H9 (cell line): ENCODE data around the gene UTS2R. TPM values are rescaled to one million over a fixed set of nuclear protein-coding genes. Genes with fewer than 3 reads are reported as not detected.

Experiments used
- DNase-seq: peaks from one replicate; pipeline ENCODE4 v3.0.0-alpha.2; 2017
- H2AFZ ChIP-seq: one replicate; pipeline ENCODE4 v1.6.1; 2013; ENCODE audit warnings: mild to moderate bottlenecking, low read length, control low read depth, moderate library complexity
- H2AK5ac ChIP-seq: 2 replicates; pipeline ENCODE4 v1.6.1; 2013; ENCODE audit warnings: low read length, control low read depth, mixed read lengths; ENCODE audit not compliant: insufficient read length
- H2BK120ac ChIP-seq: one replicate; pipeline ENCODE4 v1.6.1; 2013; ENCODE audit warnings: low read depth, mild to moderate bottlenecking, low read length, control low read depth, inconsistent platforms; ENCODE audit not compliant: poor library complexity, severe bottlenecking
- H2BK12ac ChIP-seq: 2 replicates; pipeline ENCODE4 v1.6.1; 2013; ENCODE audit warnings: low read length, control low read depth, mixed read lengths, low read depth; ENCODE audit not compliant: insufficient read length
- H2BK15ac ChIP-seq: 2 replicates; pipeline ENCODE4 v1.6.1; 2013; ENCODE audit warnings: low read depth, low read length, control low read depth
- H2BK20ac ChIP-seq: one replicate; pipeline ENCODE4 v1.6.1; 2013; ENCODE audit warnings: low read depth, mild to moderate bottlenecking, low read length, control low read depth, inconsistent platforms; ENCODE audit not compliant: poor library complexity, severe bottlenecking
- H2BK5ac ChIP-seq: 2 replicates; pipeline ENCODE4 v1.6.1; 2013; ENCODE audit warnings: low read length, control low read depth, mixed read lengths; ENCODE audit not compliant: insufficient read length
- H3K14ac ChIP-seq: 2 replicates; pipeline ENCODE4 v1.6.1; 2013; ENCODE audit warnings: low read length, control low read depth; ENCODE audit not compliant: insufficient read depth
- H3K18ac ChIP-seq: 2 replicates; pipeline ENCODE4 v1.6.1; 2013; ENCODE audit warnings: low read depth, mild to moderate bottlenecking, mixed read lengths, low read length, control low read depth; ENCODE audit not compliant: insufficient read length
- H3K23ac ChIP-seq: 2 replicates; pipeline ENCODE4 v1.6.1; 2013; ENCODE audit warnings: low read length, control low read depth, mixed read lengths, low read depth; ENCODE audit not compliant: insufficient read length
- H3K23me2 ChIP-seq: 2 replicates; pipeline ENCODE4 v1.6.1; 2013; ENCODE audit warnings: low read depth, mild to moderate bottlenecking, mixed read lengths, low read length, control low read depth; ENCODE audit not compliant: insufficient read length, poor library complexity, severe bottlenecking
- H3K27ac ChIP-seq: 2 replicates; pipeline ENCODE4 v1.5.1; 2013; ENCODE audit warnings: low read length, control low read depth, mixed read lengths, low read depth; ENCODE audit not compliant: insufficient read length
- H3K27me3 ChIP-seq: 2 replicates; pipeline ENCODE4 v1.6.1; 2013; ENCODE audit warnings: low read length, control low read depth, inconsistent platforms; ENCODE audit not compliant: insufficient read depth
- H3K4ac ChIP-seq: 2 replicates; pipeline ENCODE4 v1.6.1; 2013; ENCODE audit warnings: low read depth, mild to moderate bottlenecking, control low read depth, inconsistent platforms, low read length, moderate library complexity
- H3K4me1 ChIP-seq: 2 replicates; pipeline ENCODE4 v1.6.1; 2013; ENCODE audit warnings: low read length, control low read depth, inconsistent platforms; ENCODE audit not compliant: insufficient read depth
- H3K4me2 ChIP-seq: 2 replicates; pipeline ENCODE4 v1.6.1; 2013; ENCODE audit warnings: low read length, control low read depth, mixed read lengths; ENCODE audit not compliant: insufficient read length, insufficient read depth
- H3K56ac ChIP-seq: 2 replicates; pipeline ENCODE4 v1.6.1; 2013; ENCODE audit warnings: low read depth, mild to moderate bottlenecking, mixed read lengths, low read length, control low read depth; ENCODE audit not compliant: insufficient read length
- H3K79me1 ChIP-seq: 2 replicates; pipeline ENCODE4 v1.6.1; 2013; ENCODE audit warnings: low read depth, mild to moderate bottlenecking, moderate library complexity, low read length, control low read depth, inconsistent platforms; ENCODE audit not compliant: insufficient read depth, poor library complexity, severe bottlenecking
- H3K79me2 ChIP-seq: 2 replicates; pipeline ENCODE4 v1.6.1; 2013; ENCODE audit warnings: low read length, control low read depth, inconsistent platforms; ENCODE audit not compliant: insufficient read depth
- H3K9ac ChIP-seq: 2 replicates; pipeline ENCODE4 v1.6.1; 2013; ENCODE audit warnings: low read length, control low read depth, mixed read lengths; ENCODE audit not compliant: insufficient read length; ENCODE audit errors: extremely low read depth
- H3K9me3 ChIP-seq: one replicate; pipeline ENCODE4 v1.6.1; 2013; ENCODE audit warnings: low read depth, low read length, inconsistent platforms; ENCODE audit not compliant: control insufficient read depth
- H3T11ph ChIP-seq: one replicate; pipeline ENCODE4 v1.6.1; 2013; ENCODE audit warnings: mild to moderate bottlenecking, low read length, control low read depth, inconsistent platforms
- H4K20me1 ChIP-seq: one replicate; pipeline ENCODE4 v1.6.1; 2013; ENCODE audit not compliant: control insufficient read depth, insufficient read length, insufficient read depth
- H4K5ac ChIP-seq: 2 replicates; pipeline ENCODE4 v1.6.1; 2013; ENCODE audit warnings: low read depth, mild to moderate bottlenecking, mixed read lengths, low read length, control low read depth; ENCODE audit not compliant: insufficient read length
- H4K8ac ChIP-seq: replicated peaks from 2 replicates; pipeline ENCODE4 v1.6.1; 2013; ENCODE audit warnings: low read length, control low read depth, mixed read lengths, low read depth; ENCODE audit not compliant: insufficient read length
- H4K91ac ChIP-seq: 2 replicates; pipeline ENCODE4 v1.6.1; 2013; ENCODE audit warnings: low read depth, mild to moderate bottlenecking, moderate library complexity, mixed read lengths, low read length, control low read depth; ENCODE audit not compliant: insufficient read length
- H3K27ac Mint-ChIP-seq, 3 experiments: 2 replicates in 2 of 3; 3 replicates in 1 of 3; pipeline ENCODE4 v1.8.0; 2020 to 2021; ENCODE audit warnings: mixed read lengths in 3 of 3, mild to moderate bottlenecking in 1 of 3, moderate library complexity in 1 of 3
- H3K27me3 Mint-ChIP-seq: 2 replicates; pipeline ENCODE4 v1.8.0; 2021; ENCODE audit warnings: low read depth, mild to moderate bottlenecking, moderate library complexity, mixed read lengths
- H3K36me3 Mint-ChIP-seq, 3 experiments: 2 replicates in 2 of 3; 3 replicates in 1 of 3; pipeline ENCODE4 v1.8.0; 2020 to 2021; ENCODE audit warnings: low read depth in 3 of 3, mixed read lengths in 3 of 3; ENCODE audit not compliant: insufficient read depth in 1 of 3
- H3K4me1 Mint-ChIP-seq, 2 experiments: 2 replicates each; pipeline ENCODE4 v1.8.0; 2020; ENCODE audit warnings: mixed read lengths in 2 of 2
- H3K4me3 Mint-ChIP-seq, 2 experiments: 2 replicates in 1 of 2; 3 replicates in 1 of 2; pipeline ENCODE4 v1.8.0; 2020 to 2021; ENCODE audit warnings: mild to moderate bottlenecking in 2 of 2, mixed read lengths in 2 of 2, moderate library complexity in 1 of 2
- H3K9me3 Mint-ChIP-seq, 2 experiments: 2 replicates in 1 of 2; 3 replicates in 1 of 2; pipeline ENCODE4 v1.8.0; 2020; ENCODE audit warnings: mild to moderate bottlenecking in 2 of 2, mixed read lengths in 2 of 2, moderate library complexity in 1 of 2
- CTCF ChIP-seq: fragments of 200-600 bp; sonication (generic); conservative IDR thresholded peaks from 3 replicates; pipeline ENCODE4 v1.8.0; 2021; ENCODE audit warnings: antibody characterized with exemption, mild to moderate bottlenecking
- WGBS: extraction: QIAGEN DNeasy Blood & Tissue Kit; methylation state at CpG from one replicate; pipeline ENCODE4 v1.1.7; 2013; ENCODE audit warnings: missing lambda C conversion rate, low lambda C conversion rate, mixed read lengths; ENCODE audit not compliant: insufficient read length; ENCODE audit errors: extremely low coverage; 5-methylcytosine and 5-hydroxymethylcytosine counted together
- total RNA-seq: library from RNA; stranded (reverse); gene quantifications from 2 replicates; pipeline ENCODE4 v1.2.1, GENCODE V29; 2021

UTS2R gene
- total RNA-seq, 1 experiment from 2014 or later, result 0.94 TPM

DNA sequence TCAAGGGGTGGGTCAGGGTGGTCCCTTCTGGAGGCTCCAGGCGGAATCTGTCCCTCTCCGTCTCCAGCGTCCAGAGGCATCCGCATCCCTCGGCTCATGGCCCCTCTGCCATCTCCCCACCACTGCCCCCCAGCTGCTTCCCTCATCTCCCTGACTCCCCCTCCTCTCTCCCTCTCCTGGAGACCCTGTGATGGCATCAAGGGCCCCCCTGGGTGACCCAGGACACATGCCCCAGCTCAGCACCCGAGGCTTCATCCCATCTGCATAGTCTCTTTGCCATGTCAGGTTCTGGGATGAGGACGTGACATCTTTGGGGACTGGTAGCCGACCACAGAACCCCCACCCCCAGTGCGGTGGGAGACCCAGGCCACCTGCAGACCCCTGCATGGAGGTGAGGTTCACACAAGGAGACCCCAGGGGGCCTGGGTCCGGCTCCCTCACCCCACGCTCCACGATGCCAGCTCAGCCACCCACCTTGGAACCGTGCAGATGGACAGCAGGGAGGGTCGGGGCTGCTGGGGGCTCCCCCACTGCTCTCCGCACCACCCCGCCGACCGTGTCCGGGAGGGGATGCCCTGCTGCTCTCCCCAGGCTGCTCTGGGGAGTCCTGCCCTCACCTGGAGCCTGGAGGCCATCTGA is 41.8 kb upstream of the UTS2R start:
- Histone ChIP-seq H3T11ph (no peak overlapping the region), H4K5ac (no peak overlapping the region), H4K91ac (no peak overlapping the region), H3K79me1 (no peaks in the 10 kb centered on the region), H3K23me2 (no peaks in the 10 kb centered on the region), H2BK20ac (no peak overlapping the region), H3K4ac (no peak overlapping the region), H2BK5ac (no peak overlapping the region), H3K14ac (no peak overlapping the region), H3K56ac (no peak overlapping the region), H3K9ac (no peak overlapping the region), H3K4me2 (no peak overlapping the region), H2BK15ac (no peak overlapping the region), H3K18ac (no peak overlapping the region), H3K27ac (no peak overlapping the region), H3K4me1 (peaks cover 5% of the 10 kb centered on the region; the same call in 1 of the 2 replicates), H3K9me3 (no peaks in the 10 kb centered on the region), H2AK5ac (no peak overlapping the region), H2AFZ (no peak overlapping the region), H3K23ac (no peak overlapping the region), H3K79me2 (no peaks in the 10 kb centered on the region), H2BK12ac (no peak overlapping the region), H3K27me3 (peaks cover 7% of the 10 kb centered on the region; the same call in 1 of the 2 replicates), H4K20me1 (no peaks in the 10 kb centered on the region), H2BK120ac (no peak overlapping the region), H4K8ac (no peak overlapping the region)
- WGBS, result no CpG with 5 or more reads among the region's 19 CpGs
- Mint-ChIP-seq H3K27ac (no peak overlapping the region), H3K36me3 (no peaks in the 10 kb centered on the region), H3K27me3 (peaks cover 68% of the 10 kb centered on the region), H3K4me1 (peaks cover 16 to 37% of the 10 kb centered on the region in 2 experiments), H3K9me3 (no peaks in the 10 kb centered on the region), H3K4me3 (no peak overlapping the region)
- TF ChIP-seq CTCF, result no peak
- DNase-seq, result no peak
